Measurements from ENCODE around the gene FOXP1. TPM values are rescaled to one million over a fixed set of nuclear protein-coding genes. Genes with fewer than 3 reads are reported as not detected.

The FOXP1 gene
- total RNA-seq, 1 donor from 2014 or later = 33.2 TPM

DNA sequence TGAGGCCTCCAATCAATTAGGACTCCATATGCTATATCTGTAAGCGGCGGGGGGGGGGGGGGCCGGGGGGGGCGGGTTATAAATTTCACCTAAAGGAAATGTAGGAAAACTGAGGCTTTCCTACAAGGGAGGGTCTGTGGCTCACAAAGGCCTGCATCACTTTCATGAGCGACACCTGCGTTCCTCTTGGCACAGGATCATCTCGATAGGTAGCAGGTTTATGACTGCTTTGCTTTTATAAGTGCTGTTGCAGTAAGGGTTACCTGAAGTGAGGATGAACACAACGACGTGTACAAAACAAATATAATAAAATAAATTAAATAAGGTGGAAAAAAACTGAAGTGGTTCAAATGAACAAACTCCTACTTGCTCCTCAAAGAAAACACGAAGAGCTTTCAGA is 194.3 kb downstream of the FOXP1 start:
- TF ChIP-seq CTCF (IDR thresholded peaks at IDR 0.05; ENCODE audit: insufficient read depth, low read length, severe bottlenecking) = no peak
- H3K4me3 ChIP-seq (ENCODE audit: low read depth, low read length) = no peak overlapping the region
- no peaks in the 10 kb centered on the region for H3K36me3 ChIP-seq (ENCODE audit: control insufficient read depth, insufficient read depth, low read length)
- H3K27me3 ChIP-seq (ENCODE audit: control insufficient read depth, insufficient read depth, low read length) = no peaks in the 10 kb centered on the region
- FAIRE-seq (no peak), DNase-seq (ENCODE audit: low read depth) (no peak)

DNA sequence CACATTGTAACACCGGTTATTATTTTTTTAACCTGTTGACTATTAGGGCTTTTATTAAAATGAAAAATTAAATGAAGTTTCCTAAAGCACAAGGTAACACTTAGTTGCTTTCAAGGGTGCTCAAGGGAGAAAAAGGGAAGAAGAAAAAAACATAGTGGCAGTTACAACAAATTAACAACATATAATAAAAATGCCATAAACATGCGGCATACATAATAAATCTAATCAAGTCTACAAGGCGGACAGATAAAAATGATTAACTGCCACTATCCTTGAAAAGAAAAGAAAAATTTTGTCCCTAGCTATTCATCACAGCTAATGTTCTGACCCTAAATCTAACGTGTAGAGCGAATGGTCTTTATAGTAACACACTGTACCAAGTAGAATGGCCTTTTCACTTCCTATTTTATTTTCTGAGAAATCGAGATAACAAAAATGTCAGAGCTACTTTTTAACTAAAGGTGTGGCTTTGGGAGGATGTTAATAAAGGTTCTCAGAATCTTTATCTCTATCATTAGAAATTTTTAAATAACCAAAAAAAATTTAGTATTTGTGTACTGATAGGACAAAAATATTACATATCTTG is 194.9 kb downstream of the FOXP1 start:
- no peak for DNase-seq (ENCODE audit: low read depth)
- TF ChIP-seq CTCF (IDR thresholded peaks at IDR 0.05; ENCODE audit: insufficient read depth, low read length, severe bottlenecking) = no peak
- no peaks in the 10 kb centered on the region for H3K27me3 ChIP-seq (ENCODE audit: control insufficient read depth, insufficient read depth, low read length)
- H3K4me3 ChIP-seq (ENCODE audit: low read depth, low read length) = no peak overlapping the region
- FAIRE-seq = no peak
- no peaks in the 10 kb centered on the region for H3K36me3 ChIP-seq (ENCODE audit: control insufficient read depth, insufficient read depth, low read length)

- TF ChIP-seq CTCF (IDR thresholded peaks at IDR 0.05; ENCODE audit: insufficient read depth, low read length, severe bottlenecking) = no peak
- no peak for FAIRE-seq
- H3K4me3 ChIP-seq (ENCODE audit: low read depth, low read length) = no peak overlapping the region
- H3K36me3 ChIP-seq (ENCODE audit: control insufficient read depth, insufficient read depth, low read length) = no peaks in the 10 kb centered on the region
- no peaks in the 10 kb centered on the region for H3K27me3 ChIP-seq (ENCODE audit: control insufficient read depth, insufficient read depth, low read length)
- no peak for DNase-seq (ENCODE audit: low read depth)
Observed at GRCh38 chr3:71387586-71387985, 195.9 kb downstream of the FOXP1 start.

GRCh38 chr3:71384837-71385716 is 198.5 kb downstream of the FOXP1 start:
- FAIRE-seq (no peak), DNase-seq (ENCODE audit: low read depth) (no peak)
- TF ChIP-seq CTCF (IDR thresholded peaks at IDR 0.05; ENCODE audit: insufficient read depth, low read length, severe bottlenecking) = no peak
- Histone ChIP-seq H3K36me3 (ENCODE audit: control insufficient read depth, insufficient read depth, low read length) (no peaks in the 10 kb centered on the region), H3K27me3 (ENCODE audit: control insufficient read depth, insufficient read depth, low read length) (no peaks in the 10 kb centered on the region), H3K4me3 (ENCODE audit: low read depth, low read length) (no peak overlapping the region)

- TF ChIP-seq CTCF (IDR thresholded peaks at IDR 0.05; ENCODE audit: insufficient read depth, low read length, severe bottlenecking) = no peak
- Histone ChIP-seq H3K4me3 (ENCODE audit: low read depth, low read length) (no peak overlapping the region), H3K27me3 (ENCODE audit: control insufficient read depth, insufficient read depth, low read length) (no peaks in the 10 kb centered on the region), H3K36me3 (ENCODE audit: control insufficient read depth, insufficient read depth, low read length) (no peaks in the 10 kb centered on the region)
- FAIRE-seq (no peak), DNase-seq (ENCODE audit: low read depth) (no peak)
Observed at GRCh38 chr3:71384388-71384787, 199.1 kb downstream of the FOXP1 start.

All from bronchial epithelial cell (primary cell).